DND-41 (cell line): ENCODE results near the gene CHRNA5.

ENCODE experiments used
- ATAC-seq: fragments of 200-7000 bp; cut with Tn5 transposase; 3 replicates; pipeline ENCODE4 v1.9.1; 2021; ENCODE audit warnings: low read depth; ENCODE audit not compliant: insufficient read depth
- DNase-seq: peaks from one replicate; pipeline ENCODE4 v3.0.0-alpha.2; 2020
- H2AFZ ChIP-seq: 2 replicates; pipeline ENCODE4 v1.6.0; 2012; ENCODE audit warnings: low read depth, low read length
- H3K27ac ChIP-seq: 2 replicates; pipeline ENCODE4 v1.5.1; 2012; ENCODE audit warnings: low read length, inconsistent platforms
- H3K27me3 ChIP-seq: fragments of 200-600 bp; sonication (generic); 2 replicates; pipeline ENCODE4 v1.6.0; 2012; ENCODE audit warnings: low read length, mild to moderate bottlenecking, inconsistent platforms; ENCODE audit not compliant: insufficient read depth, poor library complexity
- H3K36me3 ChIP-seq: 2 replicates; pipeline ENCODE4 v1.5.1; 2012; ENCODE audit warnings: low read length, inconsistent platforms; ENCODE audit not compliant: insufficient read depth
- H3K4me1 ChIP-seq: 2 replicates; pipeline ENCODE4 v1.5.1; 2012; ENCODE audit warnings: mild to moderate bottlenecking, low read length; ENCODE audit not compliant: insufficient read depth
- H3K4me2 ChIP-seq: 2 replicates; pipeline ENCODE4 v1.6.0; 2012; ENCODE audit warnings: mild to moderate bottlenecking, moderate library complexity, low read length, inconsistent platforms; ENCODE audit not compliant: insufficient read depth
- H3K4me3 ChIP-seq, 2 experiments: fragments of 200-600 bp in 1 of 2; shearing (Covaris generic) in 1 of 2; 2 replicates each; pipeline ENCODE4 v1.5.1; 2012 to 2016; ENCODE audit warnings: inconsistent platforms in 2 of 2, low read length in 2 of 2, mild to moderate bottlenecking in 2 of 2, low read depth in 1 of 2, moderate library complexity in 1 of 2
- H3K79me2 ChIP-seq: 2 replicates; pipeline ENCODE4 v1.6.0; 2012; ENCODE audit warnings: low read length, inconsistent platforms; ENCODE audit not compliant: insufficient read depth
- H3K9ac ChIP-seq: 2 replicates; pipeline ENCODE4 v1.6.0; 2012; ENCODE audit warnings: low read depth, mild to moderate bottlenecking, inconsistent platforms, low read length, moderate library complexity
- H3K9me3 ChIP-seq: 2 replicates; pipeline ENCODE4 v1.5.1; 2012; ENCODE audit warnings: low read length, moderate library complexity, mild to moderate bottlenecking, inconsistent platforms; ENCODE audit not compliant: insufficient read depth, severe bottlenecking
- H4K20me1 ChIP-seq: 2 replicates; pipeline ENCODE4 v1.6.0; 2012; ENCODE audit warnings: low read length; ENCODE audit not compliant: insufficient read depth
- CTCF ChIP-seq: IDR thresholded peaks from 2 replicates; pipeline ENCODE4 v1.5.1; 2012; ENCODE audit warnings: borderline replicate concordance, low read length, moderate library complexity, mild to moderate bottlenecking; ENCODE audit not compliant: poor library complexity, severe bottlenecking; ENCODE audit errors: extremely low read depth
- EZH2 ChIP-seq: IDR thresholded peaks from 3 replicates; pipeline ENCODE4 v1.6.1; 2012; ENCODE audit warnings: borderline replicate concordance, low read depth, mild to moderate bottlenecking, moderate library complexity, low read length, inconsistent platforms; ENCODE audit not compliant: severe bottlenecking

The CHRNA5 gene

GRCh38 chr15:78615151-78615589 lies 49.9 kb downstream of the CHRNA5 start:
- no peak overlapping the region for H2AFZ ChIP-seq
- TF ChIP-seq CTCF, result no peak
- TF ChIP-seq EZH2, result no peak
- DNase-seq (no peak), ATAC-seq (no peak)
- H3K4me2 ChIP-seq, result no peak overlapping the region
- H3K4me3 ChIP-seq, result no peak overlapping the region
- no peaks in the 10 kb centered on the region for H3K36me3 ChIP-seq
- H3K9ac ChIP-seq, result no peak overlapping the region
- H3K9me3 ChIP-seq, result no peaks in the 10 kb centered on the region
- peaks cover 4% of the 10 kb centered on the region for H3K4me1 ChIP-seq
- H3K27me3 ChIP-seq, result peaks cover 12% of the 10 kb centered on the region
- H3K79me2 ChIP-seq, result no peaks in the 10 kb centered on the region
- no peak overlapping the region for H3K27ac ChIP-seq
- no peaks in the 10 kb centered on the region for H4K20me1 ChIP-seq

- Histone ChIP-seq H3K4me1 (peaks cover 17% of the 10 kb centered on the region), H3K9ac (no peak overlapping the region), H3K27ac (no peak overlapping the region), H3K36me3 (no peaks in the 10 kb centered on the region), H2AFZ (no peak overlapping the region), H3K4me2 (no peak overlapping the region), H3K27me3 (peaks cover 26% of the 10 kb centered on the region), H3K4me3 (no peak overlapping the region), H4K20me1 (no peaks in the 10 kb centered on the region), H3K9me3 (no peaks in the 10 kb centered on the region), H3K79me2 (no peaks in the 10 kb centered on the region)
- TF ChIP-seq CTCF, result no peak
- no peak for TF ChIP-seq EZH2
- ATAC-seq (no peak), DNase-seq (no peak)
These were observed 51.2 kb downstream of the CHRNA5 start for GRCh38 chr15:78616506-78616905.

- H3K79me2 ChIP-seq, result no peaks in the 10 kb centered on the region
- no peak overlapping the region for H3K27ac ChIP-seq
- no peak overlapping the region for H3K4me3 ChIP-seq
- no peaks in the 10 kb centered on the region for H3K36me3 ChIP-seq
- no peaks in the 10 kb centered on the region for H4K20me1 ChIP-seq
- H3K4me2 ChIP-seq, result no peak overlapping the region
- H3K9ac ChIP-seq, result no peak overlapping the region
- TF ChIP-seq EZH2, result no peak
- no peak for TF ChIP-seq CTCF
- H2AFZ ChIP-seq, result no peak overlapping the region
- peaks cover 23% of the 10 kb centered on the region for H3K4me1 ChIP-seq
- H3K27me3 ChIP-seq, result peaks cover 29% of the 10 kb centered on the region
- no peaks in the 10 kb centered on the region for H3K9me3 ChIP-seq
- no peak for ATAC-seq
- no peak for DNase-seq
These were observed 51.8 kb downstream of the CHRNA5 start for GRCh38 chr15:78617076-78617475.

- Histone ChIP-seq H3K4me3 (no peak overlapping the region), H4K20me1 (no peaks in the 10 kb centered on the region), H3K9ac (no peak overlapping the region), H3K36me3 (no peaks in the 10 kb centered on the region), H3K4me1 (peaks cover 27% of the 10 kb centered on the region), H3K79me2 (no peaks in the 10 kb centered on the region), H3K27ac (no peak overlapping the region), H2AFZ (no peak overlapping the region), H3K4me2 (no peak overlapping the region), H3K27me3 (peaks cover 31% of the 10 kb centered on the region), H3K9me3 (no peaks in the 10 kb centered on the region)
- DNase-seq (no peak), ATAC-seq (no peak)
- TF ChIP-seq CTCF, result no peak
- no peak for TF ChIP-seq EZH2
These were observed 52.2 kb downstream of the CHRNA5 start for GRCh38 chr15:78617516-78617915.
